Measurements from ENCODE around the gene SPTBN1.

SPTBN1 gene

GRCh38 chr2:54438271-54438670 is 17.9 kb upstream of the SPTBN1 start:
- Histone ChIP-seq H3K36me3 (ENCODE audit: control insufficient read depth, insufficient read depth, low read length) (no peaks in the 10 kb centered on the region), H3K4me1 (ENCODE audit: control insufficient read depth, insufficient read depth, low read length) (no peaks in the 10 kb centered on the region), H3K27me3 (ENCODE audit: control insufficient read depth, insufficient read depth, low read length) (no peaks in the 10 kb centered on the region), H3K4me3 (ENCODE audit: low read length) (no peak overlapping the region), H3K27ac (ENCODE audit: low read depth, low read length) (no peak overlapping the region), H3K9ac (ENCODE audit: low read length) (no peak overlapping the region)

- H3K36me3 ChIP-seq (ENCODE audit: control insufficient read depth, insufficient read depth, low read length) = no peaks in the 10 kb centered on the region
- H3K4me3 ChIP-seq (ENCODE audit: low read length) = no peak overlapping the region
- no peaks in the 10 kb centered on the region for H3K4me1 ChIP-seq (ENCODE audit: control insufficient read depth, insufficient read depth, low read length)
- H3K27me3 ChIP-seq (ENCODE audit: control insufficient read depth, insufficient read depth, low read length) = no peaks in the 10 kb centered on the region
- no peak overlapping the region for H3K9ac ChIP-seq (ENCODE audit: low read length)
- H3K27ac ChIP-seq (ENCODE audit: low read depth, low read length) = no peak overlapping the region
Observed at GRCh38 chr2:54439582-54439981, 16.5 kb upstream of the SPTBN1 start.

GRCh38 chr2:54440050-54440449 is 16.1 kb upstream of the SPTBN1 start:
- Histone ChIP-seq H3K4me3 (ENCODE audit: low read length) (no peak overlapping the region), H3K27ac (ENCODE audit: low read depth, low read length) (no peak overlapping the region), H3K27me3 (ENCODE audit: control insufficient read depth, insufficient read depth, low read length) (no peaks in the 10 kb centered on the region), H3K36me3 (ENCODE audit: control insufficient read depth, insufficient read depth, low read length) (no peaks in the 10 kb centered on the region), H3K4me1 (ENCODE audit: control insufficient read depth, insufficient read depth, low read length) (no peaks in the 10 kb centered on the region), H3K9ac (ENCODE audit: low read length) (no peak overlapping the region)

GRCh38 chr2:54444503-54444902 is 11.6 kb upstream of the SPTBN1 start:
- no peak overlapping the region for H3K27ac ChIP-seq (ENCODE audit: low read depth, low read length)
- no peak overlapping the region for H3K9ac ChIP-seq (ENCODE audit: low read length)
- H3K4me3 ChIP-seq (ENCODE audit: low read length) = no peak overlapping the region
- H3K27me3 ChIP-seq (ENCODE audit: control insufficient read depth, insufficient read depth, low read length) = no peaks in the 10 kb centered on the region
- no peaks in the 10 kb centered on the region for H3K4me1 ChIP-seq (ENCODE audit: control insufficient read depth, insufficient read depth, low read length)
- H3K36me3 ChIP-seq (ENCODE audit: control insufficient read depth, insufficient read depth, low read length) = no peaks in the 10 kb centered on the region

GRCh38 chr2:54446122-54446521 is 10.0 kb upstream of the SPTBN1 start:
- Histone ChIP-seq H3K4me1 (ENCODE audit: control insufficient read depth, insufficient read depth, low read length) (no peaks in the 10 kb centered on the region), H3K36me3 (ENCODE audit: control insufficient read depth, insufficient read depth, low read length) (no peaks in the 10 kb centered on the region), H3K27me3 (ENCODE audit: control insufficient read depth, insufficient read depth, low read length) (no peaks in the 10 kb centered on the region), H3K9ac (ENCODE audit: low read length) (no peak overlapping the region), H3K4me3 (ENCODE audit: low read length) (no peak overlapping the region), H3K27ac (ENCODE audit: low read depth, low read length) (no peak overlapping the region)

- no peak overlapping the region for H3K9ac ChIP-seq (ENCODE audit: low read length)
- no peaks in the 10 kb centered on the region for H3K36me3 ChIP-seq (ENCODE audit: control insufficient read depth, insufficient read depth, low read length)
- no peak overlapping the region for H3K27ac ChIP-seq (ENCODE audit: low read depth, low read length)
- H3K4me1 ChIP-seq (ENCODE audit: control insufficient read depth, insufficient read depth, low read length) = no peaks in the 10 kb centered on the region
- H3K4me3 ChIP-seq (ENCODE audit: low read length) = no peak overlapping the region
- no peaks in the 10 kb centered on the region for H3K27me3 ChIP-seq (ENCODE audit: control insufficient read depth, insufficient read depth, low read length)
Observed at GRCh38 chr2:54446625-54447024, 9.5 kb upstream of the SPTBN1 start.

GRCh38 chr2:54454548-54455130 is 1.5 kb upstream of the SPTBN1 start:
- Histone ChIP-seq H3K27me3 (ENCODE audit: control insufficient read depth, insufficient read depth, low read length) (no peaks in the 10 kb centered on the region), H3K27ac (ENCODE audit: low read depth, low read length) (peak overlapping the region; percentile 92), H3K9ac (ENCODE audit: low read length) (no peak overlapping the region), H3K4me3 (ENCODE audit: low read length) (peak overlapping the region; percentile 74), H3K36me3 (ENCODE audit: control insufficient read depth, insufficient read depth, low read length) (no peaks in the 10 kb centered on the region), H3K4me1 (ENCODE audit: control insufficient read depth, insufficient read depth, low read length) (peaks cover 9% of the 10 kb centered on the region)

GRCh38 chr2:54455131-54455562 is 980 bp upstream of the SPTBN1 start:
- Histone ChIP-seq H3K9ac (ENCODE audit: low read length) (peak overlapping the region; percentile 74), H3K4me3 (ENCODE audit: low read length) (peak overlapping the region; percentile 74), H3K27ac (ENCODE audit: low read depth, low read length) (peak overlapping the region; percentile 92), H3K36me3 (ENCODE audit: control insufficient read depth, insufficient read depth, low read length) (no peaks in the 10 kb centered on the region), H3K4me1 (ENCODE audit: control insufficient read depth, insufficient read depth, low read length) (peaks cover 9% of the 10 kb centered on the region), H3K27me3 (ENCODE audit: control insufficient read depth, insufficient read depth, low read length) (no peaks in the 10 kb centered on the region)

- Histone ChIP-seq H3K36me3 (ENCODE audit: control insufficient read depth, insufficient read depth, low read length) (no peaks in the 10 kb centered on the region), H3K4me3 (ENCODE audit: low read length) (peak overlapping the region; percentile 58), H3K4me1 (ENCODE audit: control insufficient read depth, insufficient read depth, low read length) (peaks cover 9% of the 10 kb centered on the region), H3K27ac (ENCODE audit: low read depth, low read length) (peak overlapping the region; percentile 77), H3K27me3 (ENCODE audit: control insufficient read depth, insufficient read depth, low read length) (no peaks in the 10 kb centered on the region), H3K9ac (ENCODE audit: low read length) (no peak overlapping the region)
Observed at GRCh38 chr2:54456362-54456611, 160 bp downstream of the SPTBN1 start.

GRCh38 chr2:54456612-54457322 is 640 bp downstream of the SPTBN1 start:
- peaks cover 9% of the 10 kb centered on the region for H3K4me1 ChIP-seq (ENCODE audit: control insufficient read depth, insufficient read depth, low read length)
- peak overlapping the region; percentile 83 for H3K27ac ChIP-seq (ENCODE audit: low read depth, low read length)
- H3K9ac ChIP-seq (ENCODE audit: low read length) = no peak overlapping the region
- H3K36me3 ChIP-seq (ENCODE audit: control insufficient read depth, insufficient read depth, low read length) = no peaks in the 10 kb centered on the region
- H3K27me3 ChIP-seq (ENCODE audit: control insufficient read depth, insufficient read depth, low read length) = no peaks in the 10 kb centered on the region
- H3K4me3 ChIP-seq (ENCODE audit: low read length) = peak overlapping the region; percentile 60

GRCh38 chr2:54457323-54458023 is 1.3 kb downstream of the SPTBN1 start:
- Histone ChIP-seq H3K9ac (ENCODE audit: low read length) (peak overlapping the region; percentile 36), H3K4me1 (ENCODE audit: control insufficient read depth, insufficient read depth, low read length) (peaks cover 9% of the 10 kb centered on the region), H3K27me3 (ENCODE audit: control insufficient read depth, insufficient read depth, low read length) (no peaks in the 10 kb centered on the region), H3K27ac (ENCODE audit: low read depth, low read length) (peak overlapping the region; percentile 83), H3K36me3 (ENCODE audit: control insufficient read depth, insufficient read depth, low read length) (no peaks in the 10 kb centered on the region), H3K4me3 (ENCODE audit: low read length) (peak overlapping the region; percentile 60)

- Histone ChIP-seq H3K4me1 (ENCODE audit: control insufficient read depth, insufficient read depth, low read length) (peaks cover 9% of the 10 kb centered on the region), H3K9ac (ENCODE audit: low read length) (no peak overlapping the region), H3K4me3 (ENCODE audit: low read length) (peak overlapping the region; percentile 2), H3K27ac (ENCODE audit: low read depth, low read length) (no peak overlapping the region), H3K36me3 (ENCODE audit: control insufficient read depth, insufficient read depth, low read length) (no peaks in the 10 kb centered on the region), H3K27me3 (ENCODE audit: control insufficient read depth, insufficient read depth, low read length) (no peaks in the 10 kb centered on the region)
Observed at GRCh38 chr2:54459037-54459441, 2.9 kb downstream of the SPTBN1 start.

- no peak overlapping the region for H3K9ac ChIP-seq (ENCODE audit: low read length)
- no peak overlapping the region for H3K4me3 ChIP-seq (ENCODE audit: low read length)
- peaks cover 9% of the 10 kb centered on the region for H3K4me1 ChIP-seq (ENCODE audit: control insufficient read depth, insufficient read depth, low read length)
- no peaks in the 10 kb centered on the region for H3K27me3 ChIP-seq (ENCODE audit: control insufficient read depth, insufficient read depth, low read length)
- no peak overlapping the region for H3K27ac ChIP-seq (ENCODE audit: low read depth, low read length)
- no peaks in the 10 kb centered on the region for H3K36me3 ChIP-seq (ENCODE audit: control insufficient read depth, insufficient read depth, low read length)
Observed at GRCh38 chr2:54461261-54461660, 5.1 kb downstream of the SPTBN1 start.

Measured in rectal smooth muscle tissue (tissue), 1 donor.